Glomerular visceral epithelial cell (primary cell): Measurements from ENCODE around the gene BICRAL.
"Not testable (repeated sequence)": the region's sequence is repeated elsewhere in the genome, so short reads cannot be mapped to it uniquely, and the experiment has no call there.

Source experiments
- DNase-seq: peaks from one replicate; pipeline ENCODE4 v3.0.0-alpha.2; 2016; ENCODE audit errors: extremely low spot score

The BICRAL gene

DNA sequence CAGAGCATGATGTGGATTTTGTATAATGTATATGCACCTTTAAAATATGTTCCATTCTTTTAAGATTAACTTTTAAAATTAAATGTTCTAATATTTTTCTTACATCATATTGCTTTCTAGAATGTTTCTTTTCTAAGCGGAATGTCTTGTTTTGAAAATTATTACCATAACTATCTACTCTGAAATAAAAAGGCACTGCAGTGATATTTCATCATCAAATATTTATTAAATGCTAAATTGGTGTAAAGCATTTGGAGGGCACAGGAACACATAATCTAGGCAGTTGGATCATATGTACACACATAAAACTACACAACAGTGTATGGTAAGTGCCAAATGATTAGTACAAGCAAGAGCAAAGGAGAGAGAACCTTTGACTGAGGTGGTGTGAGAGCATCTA, 13.8 kb downstream of the BICRAL start:
- no peak for DNase-seq

GRCh38 chr6:42796171-42796570, 14.3 kb downstream of the BICRAL start:
- DNase-seq: no peak

GRCh38 chr6:42797696-42798095, 15.8 kb downstream of the BICRAL start:
- DNase-seq: not testable (repeated sequence)

GRCh38 chr6:42805297-42805861, 23.5 kb downstream of the BICRAL start:
- no peak for DNase-seq

DNA sequence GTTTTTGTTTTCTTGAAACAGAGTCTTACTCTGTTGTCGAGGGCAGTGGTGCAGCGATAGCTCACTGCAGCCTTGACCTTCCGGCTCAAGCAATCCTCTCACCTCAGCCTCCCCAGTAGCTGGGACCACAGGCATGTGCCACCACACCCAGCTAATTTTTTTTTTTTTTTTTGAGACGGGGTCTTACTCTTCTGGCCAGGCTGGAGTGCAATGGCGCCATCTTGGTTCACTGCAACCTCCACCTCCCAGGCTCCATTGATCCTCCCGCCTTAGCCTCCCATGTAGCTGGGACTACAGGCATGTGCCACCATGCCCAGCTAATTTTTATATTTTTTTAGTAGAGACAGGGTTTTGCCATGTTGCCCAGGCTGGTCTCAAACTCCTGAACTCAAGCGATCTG, 24.5 kb downstream of the BICRAL start:
- DNase-seq: not testable (repeated sequence)

DNA sequence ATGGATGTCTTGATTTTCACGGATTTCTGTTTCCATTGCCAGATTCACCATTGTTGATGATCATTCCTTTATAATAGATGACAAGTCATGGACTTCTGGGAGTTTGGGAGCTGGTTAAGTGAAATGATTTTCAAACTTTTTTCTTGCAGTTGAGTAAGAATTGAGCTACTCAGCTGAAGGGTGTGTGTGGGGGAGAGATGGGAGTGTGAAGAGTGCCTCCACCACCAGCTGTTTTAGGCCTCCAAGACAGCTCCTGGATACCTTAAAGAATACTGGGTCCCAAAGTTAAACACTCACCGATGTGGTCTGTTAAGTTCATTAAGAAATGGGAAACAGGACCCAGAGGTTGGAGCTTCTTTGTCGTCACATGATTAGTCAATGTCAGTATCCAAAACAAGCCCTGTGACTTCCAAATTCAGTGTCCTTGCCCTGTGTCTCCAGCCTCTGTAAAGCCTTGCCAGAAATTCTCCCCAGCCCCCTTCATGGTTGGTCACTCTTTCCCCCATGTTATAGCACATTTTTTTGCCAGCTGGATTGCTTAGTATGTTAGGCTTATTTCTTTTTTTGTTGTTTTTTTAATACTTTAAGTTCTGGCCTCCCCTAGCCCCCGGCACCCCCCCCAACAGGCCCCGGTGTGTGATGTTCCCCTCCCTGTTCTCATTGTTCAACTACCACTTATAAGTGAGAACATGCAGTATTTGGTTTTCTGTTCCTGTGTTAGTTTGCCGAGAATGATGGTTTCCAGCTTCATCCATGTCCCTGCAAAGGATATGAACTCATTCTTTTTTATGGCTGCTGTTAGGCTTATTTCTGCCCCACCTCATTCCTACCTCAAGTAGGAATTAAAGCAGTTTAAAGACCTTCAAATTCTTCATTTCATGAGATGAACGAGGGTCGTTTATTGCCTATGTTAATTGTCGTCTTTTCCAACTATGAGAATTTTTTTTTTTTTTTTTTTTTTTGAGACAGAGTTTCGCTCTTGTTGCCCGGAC, 26.9 kb downstream of the BICRAL start:
- DNase-seq: no peak

GRCh38 chr6:42813074-42813645, 31.3 kb downstream of the BICRAL start:
- no peak for DNase-seq

DNA sequence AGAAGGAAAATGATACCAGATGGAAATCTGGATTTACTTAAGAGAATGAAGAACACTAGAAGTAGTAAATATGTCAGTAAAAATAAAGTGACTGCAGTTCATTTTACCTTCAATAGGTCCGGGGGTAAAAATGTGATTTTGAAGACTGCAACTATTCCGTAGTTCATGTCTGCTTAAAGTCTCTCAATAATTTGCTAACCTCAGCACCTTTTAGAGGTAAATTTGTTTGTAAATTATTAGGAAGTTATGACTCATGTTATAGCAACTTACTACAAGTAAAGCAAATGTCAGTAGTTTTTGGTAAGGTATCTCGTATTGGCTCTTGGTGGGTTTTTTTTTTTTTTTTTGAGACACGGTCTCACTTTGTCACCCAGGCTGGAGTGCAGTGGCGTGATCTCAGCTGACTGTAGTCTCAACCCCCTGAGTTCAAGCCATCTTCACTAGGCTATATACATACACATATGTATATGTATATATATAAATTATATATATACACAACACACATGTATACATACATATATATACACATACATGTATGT, 32.1 kb downstream of the BICRAL start:
- no peak for DNase-seq

DNA sequence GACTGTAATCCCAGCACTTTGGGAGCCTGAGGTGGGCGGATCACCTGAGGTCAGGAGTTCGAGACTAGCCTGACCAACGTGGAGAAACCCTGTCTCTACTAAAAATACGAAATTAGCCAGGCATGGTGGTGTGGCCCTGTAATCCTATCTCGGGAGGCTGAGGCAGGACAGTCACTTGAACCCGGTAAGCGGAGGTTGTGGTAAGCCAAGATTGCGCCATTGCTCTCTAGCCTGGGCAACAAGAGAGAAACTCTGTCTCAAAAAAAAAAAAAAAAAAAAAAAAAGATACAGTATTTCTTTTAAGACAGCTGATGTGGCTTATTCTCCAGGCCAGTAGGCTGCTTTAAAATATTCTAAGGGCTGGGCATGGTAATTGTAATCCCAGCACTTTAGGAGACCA, 33.9 kb downstream of the BICRAL start:
- DNase-seq: not testable (repeated sequence)

- DNase-seq: no peak
These were observed 36.1 kb downstream of the BICRAL start for GRCh38 chr6:42817907-42818306.

DNA sequence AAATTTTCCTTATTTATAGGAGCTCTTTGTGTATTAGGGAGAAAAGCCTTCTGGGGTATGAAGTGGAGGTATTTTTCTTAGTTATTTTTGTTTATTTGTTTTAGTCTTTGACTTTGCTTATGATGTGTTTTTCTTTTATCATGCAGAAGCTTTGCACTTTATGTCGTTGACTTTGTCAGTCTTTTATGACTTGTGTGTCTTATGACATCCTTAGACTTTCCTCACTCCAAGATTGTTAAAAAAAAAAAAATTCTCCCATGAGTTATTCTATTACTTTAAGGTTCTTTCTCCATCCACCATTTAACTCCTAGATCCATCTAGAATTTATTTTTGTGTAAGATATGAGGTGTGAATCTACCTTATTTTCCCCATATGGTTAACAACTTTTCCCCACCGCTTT, 36.6 kb downstream of the BICRAL start:
- no peak for DNase-seq

- DNase-seq: no peak
These were observed 37.0 kb downstream of the BICRAL start for GRCh38 chr6:42818878-42819277.

- DNase-seq: no peak
These were observed 38.1 kb downstream of the BICRAL start for GRCh38 chr6:42819803-42820511.

DNA sequence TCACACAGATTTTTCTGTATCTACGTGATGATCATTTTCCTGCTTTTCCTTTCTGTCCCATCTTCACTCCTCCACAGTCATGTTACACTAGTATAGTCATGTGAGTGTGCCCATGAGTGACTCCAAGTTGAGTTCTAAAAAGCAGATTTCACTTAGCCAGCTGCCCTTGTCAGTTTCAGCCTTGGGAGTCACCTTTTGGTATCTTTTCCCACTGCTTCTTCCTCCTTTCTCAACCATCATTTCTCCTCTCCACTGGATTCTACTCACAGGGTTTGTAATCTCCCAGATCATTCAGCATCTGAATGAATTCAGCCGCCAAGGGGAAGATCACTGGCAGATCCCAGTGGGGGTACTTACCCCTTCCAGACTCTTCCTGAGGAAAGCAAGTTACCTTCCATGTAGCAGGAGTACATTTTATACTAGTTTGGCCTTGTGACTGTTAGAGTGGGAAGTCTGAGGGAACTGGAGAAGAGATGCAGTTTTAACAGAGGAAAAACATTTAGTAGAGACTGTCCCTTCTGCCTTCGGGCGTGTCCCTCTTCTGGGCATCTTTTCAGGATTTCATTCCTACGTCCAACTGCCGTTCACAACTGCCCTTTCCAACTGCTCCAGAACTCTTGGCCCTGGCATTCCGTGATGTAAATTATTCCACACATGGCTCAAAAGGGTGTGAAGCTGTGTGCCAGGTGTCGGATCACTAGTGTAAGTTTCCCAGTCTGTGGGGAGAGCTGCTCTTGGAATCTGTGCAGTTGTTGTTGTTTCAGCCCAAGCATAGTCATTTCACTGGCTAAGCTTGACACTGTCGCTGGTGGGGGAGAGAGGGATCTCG, 38.9 kb downstream of the BICRAL start:
- no peak for DNase-seq

GRCh38 chr6:42821341-42821668, 39.5 kb downstream of the BICRAL start:
- DNase-seq: no peak

DNA sequence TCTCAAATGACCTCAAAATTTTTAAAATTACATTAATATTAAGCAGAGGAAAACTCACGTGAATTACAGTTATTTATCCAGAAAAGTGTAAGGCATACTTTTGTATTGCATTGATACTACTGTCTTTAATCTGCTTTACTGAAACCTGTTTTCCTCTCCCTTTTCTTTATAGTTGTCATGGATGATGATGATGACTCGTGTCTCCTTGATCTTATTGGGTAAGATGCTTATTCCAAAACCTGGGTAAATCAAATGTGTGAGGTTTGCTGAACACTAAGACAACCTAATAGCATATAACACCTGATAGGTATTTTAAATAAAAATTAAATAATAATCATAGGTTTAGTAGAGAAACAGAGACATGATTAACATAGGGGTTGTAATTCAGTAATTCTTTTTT, 40.0 kb downstream of the BICRAL start:
- DNase-seq: no peak

DNA sequence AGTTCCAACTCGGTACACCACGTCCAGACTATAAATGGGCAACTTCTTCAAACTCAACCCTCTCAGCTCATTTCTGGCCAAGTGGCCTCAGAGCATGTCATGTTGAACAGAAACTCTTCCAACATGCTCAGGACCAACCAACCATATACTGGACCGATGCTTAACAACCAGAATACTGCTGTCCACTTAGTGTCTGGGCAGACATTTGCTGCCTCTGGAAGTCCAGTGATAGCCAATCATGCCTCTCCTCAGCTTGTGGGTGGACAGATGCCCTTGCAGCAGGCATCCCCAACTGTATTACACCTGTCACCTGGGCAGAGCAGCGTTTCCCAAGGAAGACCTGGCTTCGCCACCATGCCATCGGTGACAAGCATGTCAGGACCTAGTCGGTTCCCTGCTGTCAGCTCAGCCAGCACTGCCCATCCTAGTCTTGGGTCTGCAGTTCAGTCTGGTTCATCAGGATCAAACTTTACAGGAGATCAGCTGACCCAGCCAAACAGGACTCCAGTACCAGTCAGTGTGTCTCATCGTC, 47.8 kb downstream of the BICRAL start:
- no peak for DNase-seq

- no peak for DNase-seq
These were observed 49.4 kb downstream of the BICRAL start for GRCh38 chr6:42831237-42831636.

DNA sequence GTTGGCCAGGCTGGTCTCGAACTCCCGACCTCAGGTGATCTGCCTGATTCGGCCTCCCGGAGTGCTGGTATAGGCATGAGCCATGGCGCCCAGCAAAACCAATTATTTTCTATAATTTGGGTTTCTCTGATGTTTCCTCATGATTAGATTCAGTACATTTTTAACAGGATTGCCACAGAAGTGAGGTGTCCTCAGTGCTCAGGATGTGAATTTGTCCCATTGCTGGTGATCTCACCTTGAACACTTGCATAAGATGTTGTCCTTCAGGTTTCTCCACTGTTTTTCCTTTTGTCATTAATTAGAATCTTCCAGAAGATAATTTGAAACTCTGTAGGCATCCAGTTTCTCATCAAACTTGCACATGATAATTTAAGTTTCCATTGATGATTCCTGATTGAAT, 52.2 kb downstream of the BICRAL start:
- no peak for DNase-seq

DNA sequence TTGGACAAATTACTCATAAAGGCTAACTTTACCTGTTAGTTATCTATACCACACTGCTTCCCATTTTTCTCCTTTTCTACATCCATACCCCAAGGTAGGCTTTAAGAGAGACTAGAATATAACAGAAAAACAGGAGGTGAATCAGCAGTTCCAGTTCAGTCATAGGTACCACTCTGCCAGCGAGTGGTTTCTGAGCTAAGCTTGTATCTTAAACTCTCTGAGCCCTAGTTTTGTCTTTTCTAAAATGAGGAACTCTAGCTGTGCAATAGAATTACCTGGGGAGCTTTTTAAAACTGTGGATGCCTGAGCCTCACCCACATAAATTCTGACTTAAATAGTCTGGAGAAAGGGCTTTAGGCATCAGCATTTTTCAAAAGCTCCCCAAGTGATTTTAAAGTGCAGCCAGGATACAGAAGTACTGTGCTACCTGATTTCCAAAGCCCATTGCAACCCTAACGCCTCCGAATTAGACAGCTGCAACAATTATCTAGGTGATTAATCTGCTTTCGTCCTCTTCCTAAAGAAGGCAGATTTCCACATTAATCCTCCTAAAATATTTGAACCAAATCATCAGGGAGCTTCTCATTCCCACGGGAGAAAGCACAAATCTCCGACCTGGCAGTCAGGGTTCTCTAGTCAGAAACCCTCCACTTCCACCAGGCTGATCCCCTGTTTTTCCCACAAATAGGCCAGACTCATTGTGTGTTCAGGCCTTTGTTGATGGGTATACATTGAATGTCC, 60.2 kb downstream of the BICRAL start:
- DNase-seq: no peak
